Activated naive CD4-positive, alpha-beta T cell treated with anti-CD3 and anti-CD28 coated beads, Interleukin-2, amount 50 U/mL, for 72 hours (primary cell): ENCODE results near the gene SGPP2. TPM values are rescaled to one million over a fixed set of nuclear protein-coding genes. Genes with fewer than 3 reads are reported as not detected.
A peak's percentile ranks its signal among the peaks of the same experiment; 100 is the strongest.

Experiments
- ATAC-seq, 2 donors: fragments of 150-1000 bp; cut with Tn5 transposase; 2 replicates each; pipeline ENCODE4 v1.10.0; 2021; ENCODE audit warnings: mild to moderate bottlenecking in 2 of 2, moderate library complexity in 2 of 2
- DNase-seq, 2 donors: peaks; one replicate each; pipeline ENCODE4 v3.0.0; 2021 to 2022; ENCODE audit warnings: low spot score in 2 of 2
- H3K27ac Mint-ChIP-seq, 2 donors: one replicate each; pipeline ENCODE4 v1.8.0; 2022; ENCODE audit warnings: mild to moderate bottlenecking in 2 of 2, mixed read lengths in 2 of 2
- H3K36me3 Mint-ChIP-seq, 2 donors: one replicate each; pipeline ENCODE4 v1.8.0; 2022; ENCODE audit warnings: mixed read lengths in 2 of 2
- H3K9me3 Mint-ChIP-seq, 2 donors: one replicate each; pipeline ENCODE4 v1.8.0; 2022; ENCODE audit warnings: mixed read lengths in 2 of 2
- total RNA-seq, 2 donors: library from RNA; stranded (reverse); gene quantifications; one replicate each; pipeline ENCODE4 v1.2.3, GENCODE V29; 2022

SGPP2 gene
- total RNA-seq, 2 donors from 2014 or later, result 1.3 to 10.0 TPM

DNA sequence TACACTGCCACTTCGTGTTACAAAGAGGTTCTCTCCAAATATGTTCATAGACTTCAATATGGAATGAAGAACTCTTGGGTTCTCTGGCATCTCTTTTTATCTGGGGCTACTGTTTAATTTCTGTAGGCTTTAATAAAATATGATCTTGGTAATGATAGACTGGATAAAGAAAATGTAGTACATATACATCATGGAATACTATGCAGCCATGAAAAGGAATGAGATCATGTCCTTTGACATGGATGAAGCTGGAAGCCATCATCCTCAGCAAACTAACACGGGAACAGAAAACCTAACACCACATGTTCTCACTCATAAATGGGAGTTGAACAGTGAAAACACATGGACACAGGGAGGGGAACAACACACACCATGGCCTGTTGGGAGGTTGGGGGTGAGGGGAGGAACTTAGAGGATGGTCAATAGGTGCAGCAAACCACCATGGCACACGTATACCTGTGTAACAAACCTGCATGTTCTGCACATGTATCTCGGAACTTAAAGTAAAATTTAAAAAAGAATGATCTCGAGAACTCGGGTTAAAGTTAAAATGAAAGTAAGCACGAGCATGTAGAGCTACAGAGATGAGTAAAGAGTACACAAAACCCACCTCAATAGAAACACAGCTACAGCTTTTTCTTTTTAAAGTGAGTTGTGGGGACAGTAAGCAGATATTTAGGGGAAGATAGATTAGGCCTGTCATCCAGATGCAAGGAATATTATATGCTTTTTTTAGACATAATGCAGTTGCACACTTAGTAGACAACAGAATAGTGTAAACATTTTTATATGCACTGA, 102.3 kb downstream of the SGPP2 start:
- H3K9me3 Mint-ChIP-seq, result no peaks in the 10 kb centered on the region
- no peak for ATAC-seq
- no peak for DNase-seq
- no peak overlapping the region for H3K27ac Mint-ChIP-seq
- H3K36me3 Mint-ChIP-seq, result no peaks in the 10 kb centered on the region

GRCh38 chr2:222532315-222532714, 108.0 kb downstream of the SGPP2 start:
- DNase-seq (no peak), ATAC-seq (no peak)
- no peaks in the 10 kb centered on the region for H3K9me3 Mint-ChIP-seq
- H3K27ac Mint-ChIP-seq, result no peak overlapping the region
- no peaks in the 10 kb centered on the region for H3K36me3 Mint-ChIP-seq

DNA sequence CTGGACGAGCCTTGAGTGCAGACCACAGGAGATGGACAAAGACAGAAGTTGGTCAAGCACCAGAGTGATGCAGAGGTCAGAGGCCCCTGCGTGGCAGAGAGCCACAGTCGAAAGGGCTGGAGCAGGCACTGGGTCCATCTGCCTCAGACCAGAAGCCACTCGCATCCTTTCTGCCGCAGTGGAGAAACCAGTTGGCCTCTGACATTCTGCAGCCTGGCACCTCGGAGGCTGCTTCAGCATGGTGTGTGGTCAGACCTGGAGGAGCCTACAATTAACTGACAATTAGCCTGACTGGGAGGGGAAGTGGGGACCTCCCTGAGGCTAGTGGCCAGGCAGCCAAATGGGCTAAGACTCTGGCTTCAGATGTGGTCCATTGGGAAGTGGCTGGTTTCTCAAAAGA, 111.1 kb downstream of the SGPP2 start:
- ATAC-seq (no peak), DNase-seq (no peak)
- Mint-ChIP-seq H3K9me3 (no peaks in the 10 kb centered on the region), H3K27ac (no peak overlapping the region), H3K36me3 (no peaks in the 10 kb centered on the region)

DNA sequence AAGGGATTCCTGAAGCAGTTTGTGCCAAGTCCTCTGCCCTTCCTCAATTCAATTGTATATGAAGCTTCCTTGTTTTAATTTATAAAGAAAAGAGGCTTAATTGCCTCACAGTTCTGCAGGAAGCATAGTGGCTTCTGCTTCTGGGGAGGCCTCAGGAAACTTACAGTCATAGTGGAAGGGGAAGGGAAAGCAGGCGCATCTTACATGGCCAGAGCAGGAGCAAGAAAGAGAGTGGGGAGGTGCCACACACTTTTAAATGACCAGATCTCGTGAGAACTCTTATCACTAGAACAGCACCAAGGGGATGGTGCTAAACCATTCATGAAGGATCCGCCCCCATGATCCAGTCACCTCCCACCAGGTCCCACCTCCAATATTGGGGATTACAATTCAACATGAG, 114.2 kb downstream of the SGPP2 start:
- no peak overlapping the region for H3K27ac Mint-ChIP-seq
- ATAC-seq (no peak), DNase-seq (no peak)
- no peaks in the 10 kb centered on the region for H3K36me3 Mint-ChIP-seq
- no peaks in the 10 kb centered on the region for H3K9me3 Mint-ChIP-seq

DNA sequence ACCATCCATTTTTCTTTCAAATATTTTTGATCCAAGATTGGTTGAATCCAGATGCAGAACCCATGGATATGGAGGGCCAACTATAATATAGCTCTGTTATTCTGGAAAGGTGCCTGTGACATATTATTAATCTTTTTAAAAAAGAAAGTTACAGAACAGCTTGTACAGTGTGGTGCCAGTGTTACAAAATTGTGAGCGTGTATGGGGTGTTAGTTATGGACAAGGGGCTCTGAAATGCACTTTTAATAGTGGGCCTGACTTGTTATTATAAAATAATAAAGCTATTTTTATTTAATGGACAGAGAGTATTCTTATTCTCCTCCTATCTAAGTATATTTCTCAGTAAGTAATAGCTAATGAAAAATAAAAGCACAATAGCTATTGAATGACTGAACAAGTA, 120.3 kb downstream of the SGPP2 start:
- ATAC-seq (no peak), DNase-seq (no peak)
- Mint-ChIP-seq H3K36me3 (no peaks in the 10 kb centered on the region), H3K9me3 (no peaks in the 10 kb centered on the region), H3K27ac (no peak overlapping the region)

GRCh38 chr2:222545823-222546795, 121.8 kb downstream of the SGPP2 start:
- ATAC-seq (no peak), DNase-seq (no peak)
- H3K27ac Mint-ChIP-seq, result no peak overlapping the region
- H3K9me3 Mint-ChIP-seq, result no peaks in the 10 kb centered on the region
- H3K36me3 Mint-ChIP-seq, result no peaks in the 10 kb centered on the region

- Mint-ChIP-seq H3K36me3 (no peaks in the 10 kb centered on the region), H3K9me3 (no peaks in the 10 kb centered on the region), H3K27ac (no peak overlapping the region)
- ATAC-seq, result no peak
- no peak for DNase-seq
Measured at GRCh38 chr2:222547083-222547482, 122.7 kb downstream of the SGPP2 start.

DNA sequence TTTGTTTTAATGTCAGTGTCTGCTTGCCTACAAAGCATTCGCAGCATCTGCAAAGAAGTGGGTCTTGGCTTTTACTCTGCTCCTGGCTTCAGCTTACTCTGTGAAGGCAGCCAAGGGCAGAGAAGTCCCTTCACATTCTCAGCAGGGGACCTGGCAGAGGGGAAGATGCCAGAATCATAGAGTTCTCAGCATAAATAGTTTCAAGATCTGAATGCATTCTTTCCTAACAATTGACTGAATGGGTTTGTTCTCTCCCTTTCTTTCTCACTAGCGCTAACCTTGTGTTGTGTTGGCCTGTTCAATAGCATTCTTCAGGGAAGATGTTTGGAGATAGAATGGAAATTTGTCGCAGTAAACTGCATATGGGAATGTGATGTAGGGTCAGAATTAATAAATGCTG, 124.6 kb downstream of the SGPP2 start:
- no peak for DNase-seq
- H3K9me3 Mint-ChIP-seq, result no peaks in the 10 kb centered on the region
- no peaks in the 10 kb centered on the region for H3K36me3 Mint-ChIP-seq
- ATAC-seq, result no peak
- H3K27ac Mint-ChIP-seq, result no peak overlapping the region

DNA sequence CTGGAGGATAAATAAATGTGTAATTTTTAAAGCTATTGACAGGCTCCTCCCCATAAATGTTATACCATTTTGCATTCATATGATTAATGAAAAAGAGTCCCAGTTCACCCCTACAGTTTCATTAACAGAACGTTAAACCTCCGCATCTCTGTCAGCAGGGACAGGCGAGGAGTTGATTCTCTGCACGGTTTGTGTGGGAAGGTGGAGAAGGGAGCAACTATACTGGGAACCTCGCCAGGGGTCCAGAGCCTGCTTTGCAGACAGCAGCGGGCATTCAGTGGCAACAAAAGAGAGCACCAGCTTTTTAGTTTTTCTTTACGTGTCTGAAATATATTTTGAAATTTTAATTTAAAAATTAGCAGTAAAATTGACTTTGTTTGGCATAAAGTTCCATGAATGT, 130.2 kb downstream of the SGPP2 start:
- no peak overlapping the region for H3K27ac Mint-ChIP-seq
- no peaks in the 10 kb centered on the region for H3K36me3 Mint-ChIP-seq
- H3K9me3 Mint-ChIP-seq, result peaks cover 0 to 3% of the 10 kb centered on the region in 2 donors
- no peak for DNase-seq
- no peak for ATAC-seq

DNA sequence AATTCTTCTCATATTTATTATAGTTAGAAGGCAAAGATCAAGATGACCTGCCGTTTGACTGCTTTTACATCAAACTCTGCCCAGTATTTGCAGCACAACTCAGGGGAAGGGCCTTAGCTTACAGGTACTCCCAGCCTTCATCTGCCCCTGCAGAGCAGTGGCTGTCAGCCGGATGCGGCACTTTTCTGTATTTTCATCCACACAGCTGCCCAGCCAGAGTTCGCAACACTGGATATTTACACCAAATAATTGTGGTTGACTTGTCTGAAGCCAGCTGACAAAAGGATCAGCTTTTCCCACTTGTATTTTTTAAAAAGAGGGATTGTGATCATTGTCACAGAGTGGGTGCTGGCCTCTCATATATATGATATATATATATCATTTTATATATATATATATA, 136.8 kb downstream of the SGPP2 start:
- ATAC-seq (no peak), DNase-seq (no peak)
- H3K9me3 Mint-ChIP-seq, result peaks cover 0 to 3% of the 10 kb centered on the region in 2 donors
- H3K27ac Mint-ChIP-seq, result no peak overlapping the region
- H3K36me3 Mint-ChIP-seq, result peaks cover 1 to 6% of the 10 kb centered on the region in 2 donors

DNA sequence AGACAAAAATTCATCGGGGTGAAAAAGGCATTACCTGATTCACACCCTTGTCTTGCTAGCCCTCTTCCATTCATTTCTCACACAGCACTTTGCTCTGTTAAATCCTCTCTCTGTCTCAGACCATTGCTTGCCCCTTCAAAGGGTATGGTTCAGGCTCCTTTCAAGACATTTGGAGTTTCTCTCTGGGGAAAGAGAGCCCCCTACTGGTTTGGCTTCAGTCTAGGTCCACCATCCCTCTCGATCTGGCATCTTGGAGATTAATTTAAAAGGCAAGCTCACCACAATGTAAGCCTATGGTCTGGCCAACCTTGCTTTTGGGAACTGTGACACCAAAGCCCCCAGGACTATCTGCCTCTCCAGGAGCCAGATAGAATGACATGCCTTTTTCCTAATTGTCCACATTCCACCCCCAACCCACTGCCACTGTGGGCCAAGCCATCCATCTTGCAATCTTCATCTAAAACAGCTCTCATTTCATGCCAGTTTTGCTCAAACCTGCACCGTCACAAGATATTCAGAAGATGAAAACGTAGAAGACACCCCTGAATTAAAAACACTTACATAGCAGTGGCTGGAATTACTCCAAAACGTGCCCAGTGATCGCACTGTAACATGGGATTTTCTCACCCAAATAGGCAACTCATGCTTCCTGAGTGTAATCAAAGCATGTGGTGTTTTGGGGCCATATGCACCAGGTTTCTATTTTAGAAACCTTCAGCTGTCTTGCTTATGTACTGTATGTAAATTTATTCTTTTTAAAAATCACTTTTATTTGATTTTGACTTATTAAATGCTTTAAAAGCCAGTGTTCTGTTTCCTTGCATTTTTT, 137.7 kb downstream of the SGPP2 start:
- Mint-ChIP-seq H3K36me3 (peaks cover 6 to 13% of the 10 kb centered on the region in 2 donors), H3K27ac (no peak overlapping the region), H3K9me3 (peaks cover 0 to 2% of the 10 kb centered on the region in 2 donors)
- DNase-seq (peak in 1 of 2 donors; percentile 44), ATAC-seq (peak; percentile 39 to 78)

DNA sequence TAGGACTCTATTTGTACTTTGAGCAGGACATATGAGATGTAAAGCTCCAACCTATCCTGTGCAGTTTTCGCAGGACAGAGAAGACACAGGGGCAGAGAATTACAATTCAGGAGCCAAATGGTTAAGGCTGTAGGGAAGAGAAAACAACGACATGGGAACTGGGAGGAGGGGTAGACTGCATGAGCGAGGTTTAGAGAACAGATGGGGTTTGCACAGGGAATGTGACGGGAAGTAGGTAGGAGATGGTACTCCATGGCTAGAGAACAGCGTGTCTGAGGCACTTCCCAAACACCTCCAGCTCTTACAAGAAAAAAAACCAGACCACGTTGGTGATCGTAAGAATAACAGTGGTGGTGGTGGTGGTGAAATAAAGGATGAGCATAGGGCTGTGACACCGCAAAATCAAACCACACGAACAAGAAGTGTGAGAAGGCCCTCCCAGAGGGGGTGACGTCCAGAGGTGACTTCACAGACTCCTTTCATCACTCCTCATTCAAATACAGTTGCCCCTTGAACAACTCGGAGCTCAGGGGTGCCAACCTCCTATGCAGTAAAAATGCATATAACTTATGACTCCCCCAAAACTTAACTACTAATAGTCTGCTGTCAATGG, 138.9 kb downstream of the SGPP2 start:
- no peaks in the 10 kb centered on the region for H3K9me3 Mint-ChIP-seq
- no peak for DNase-seq
- H3K27ac Mint-ChIP-seq, result peak overlapping the region in 1 of 2 donors; percentile 44
- peaks cover 6 to 19% of the 10 kb centered on the region in 2 donors for H3K36me3 Mint-ChIP-seq
- ATAC-seq, result no peak

DNA sequence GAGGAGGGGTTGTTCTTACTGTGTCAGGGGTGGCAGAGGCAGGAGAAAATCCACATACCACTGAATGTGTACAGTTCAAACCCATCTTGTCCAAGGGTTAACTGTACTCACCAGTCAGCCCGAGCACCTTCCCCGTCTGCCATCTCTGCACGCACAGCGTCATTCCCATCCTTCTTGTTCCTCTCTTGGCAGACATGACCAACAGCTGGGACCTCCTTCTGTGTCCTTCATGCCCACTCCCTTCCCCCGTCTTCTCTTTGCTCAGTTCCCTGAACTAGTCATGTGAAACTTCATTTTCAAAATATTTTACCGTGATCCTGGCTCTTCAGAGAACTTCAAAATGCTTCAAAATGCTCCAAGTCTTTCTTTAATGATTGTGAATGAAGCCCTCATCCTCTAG, 139.6 kb downstream of the SGPP2 start:
- no peak overlapping the region for H3K27ac Mint-ChIP-seq
- no peak for ATAC-seq
- H3K9me3 Mint-ChIP-seq, result no peaks in the 10 kb centered on the region

DNA sequence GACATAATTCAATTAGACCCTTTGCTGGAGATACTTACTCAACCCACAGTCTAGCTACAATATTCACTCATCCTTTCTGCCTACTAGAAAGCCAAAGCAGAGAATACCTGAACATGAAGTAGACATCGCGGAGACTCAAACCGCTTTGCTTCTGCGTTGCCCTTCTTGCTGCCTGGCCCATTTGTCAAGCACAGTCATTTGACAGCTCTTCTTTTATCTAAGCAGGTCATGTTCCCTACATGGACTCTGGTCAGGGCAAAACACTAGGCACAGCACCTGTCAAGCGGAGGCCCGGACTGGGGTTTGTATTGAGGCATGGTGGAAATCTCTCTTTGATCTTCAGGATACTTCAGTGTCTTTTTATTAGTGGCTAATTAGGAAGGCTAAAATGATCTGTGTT, 141.9 kb downstream of the SGPP2 start:
- ATAC-seq (no peak), DNase-seq (no peak)
- H3K36me3 Mint-ChIP-seq, result peaks cover 13 to 19% of the 10 kb centered on the region in 2 donors
- H3K9me3 Mint-ChIP-seq, result no peaks in the 10 kb centered on the region
- no peak overlapping the region for H3K27ac Mint-ChIP-seq

More for the DNA sequence above, 139.6 kb downstream of the SGPP2 start:
- DNase-seq, result no peak
- H3K36me3 Mint-ChIP-seq, result peaks cover 7 to 19% of the 10 kb centered on the region in 2 donors

DNA sequence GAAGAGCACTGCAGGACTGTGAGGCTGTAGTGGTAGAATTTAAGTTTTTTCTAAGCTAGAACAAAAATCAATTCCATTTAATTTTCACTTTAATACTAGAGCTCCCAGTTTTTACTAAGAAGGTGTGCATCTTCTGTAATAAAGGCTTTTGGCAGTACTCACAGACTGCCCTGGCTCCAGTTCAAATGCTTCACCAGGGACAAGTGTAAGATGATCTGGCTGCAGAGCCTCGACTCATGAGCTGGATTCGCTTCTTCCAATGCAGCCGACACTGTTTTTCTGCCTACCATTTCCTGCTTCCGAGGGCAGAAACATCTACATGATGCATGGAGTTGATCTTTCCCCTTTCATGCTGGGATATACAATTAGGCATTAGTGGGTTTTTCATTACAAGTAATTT, 144.5 kb downstream of the SGPP2 start:
- ATAC-seq (no peak), DNase-seq (no peak)
- H3K27ac Mint-ChIP-seq, result no peak overlapping the region
- H3K9me3 Mint-ChIP-seq, result no peaks in the 10 kb centered on the region
- H3K36me3 Mint-ChIP-seq, result peaks cover 13 to 19% of the 10 kb centered on the region in 2 donors

GRCh38 chr2:222569826-222570225, 145.5 kb downstream of the SGPP2 start:
- ATAC-seq (no peak), DNase-seq (no peak)
- no peak overlapping the region for H3K27ac Mint-ChIP-seq
- H3K9me3 Mint-ChIP-seq, result no peaks in the 10 kb centered on the region
- peaks cover 13 to 23% of the 10 kb centered on the region in 2 donors for H3K36me3 Mint-ChIP-seq
